ENCODE results near the gene RUFY3.
"Not testable (repeated sequence)": the region's sequence is repeated elsewhere in the genome, so short reads cannot be mapped to it uniquely, and the experiment has no call there.

Gene RUFY3

GRCh38 chr4:70734971-70735370, 13.2 kb downstream of the RUFY3 start:
- DNase-seq (ENCODE audit: low read depth in 2 of 2, low spot score in 1 of 2), result no peak

DNA sequence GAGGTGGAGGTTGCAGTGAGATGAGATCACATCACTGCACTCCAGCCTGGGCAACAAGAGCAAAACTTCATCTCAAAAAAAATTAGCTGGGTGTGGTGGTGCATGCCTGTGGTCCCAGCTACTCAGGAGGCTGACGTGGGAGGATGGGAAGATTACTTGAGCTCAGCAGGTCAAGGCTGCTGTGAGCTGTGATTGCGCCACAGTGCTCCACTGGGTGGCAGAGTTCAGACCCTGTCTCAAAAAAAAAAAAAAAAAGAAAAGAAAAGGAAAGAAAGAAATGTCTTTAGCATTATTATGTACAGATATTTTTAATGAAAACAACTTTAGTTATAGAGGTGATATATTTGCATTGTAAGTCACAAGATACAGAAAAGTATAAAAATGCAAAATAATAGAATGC, 14.2 kb downstream of the RUFY3 start:
- DNase-seq (ENCODE audit: low read depth in 2 of 2, low spot score in 1 of 2), result not testable (repeated sequence)

GRCh38 chr4:70737006-70737405, 15.2 kb downstream of the RUFY3 start:
- DNase-seq (ENCODE audit: low read depth in 2 of 2, low spot score in 1 of 2), result no peak

- DNase-seq (ENCODE audit: low read depth in 2 of 2, low spot score in 1 of 2), result no peak
These were observed 15.6 kb downstream of the RUFY3 start for GRCh38 chr4:70737409-70737808.

DNA sequence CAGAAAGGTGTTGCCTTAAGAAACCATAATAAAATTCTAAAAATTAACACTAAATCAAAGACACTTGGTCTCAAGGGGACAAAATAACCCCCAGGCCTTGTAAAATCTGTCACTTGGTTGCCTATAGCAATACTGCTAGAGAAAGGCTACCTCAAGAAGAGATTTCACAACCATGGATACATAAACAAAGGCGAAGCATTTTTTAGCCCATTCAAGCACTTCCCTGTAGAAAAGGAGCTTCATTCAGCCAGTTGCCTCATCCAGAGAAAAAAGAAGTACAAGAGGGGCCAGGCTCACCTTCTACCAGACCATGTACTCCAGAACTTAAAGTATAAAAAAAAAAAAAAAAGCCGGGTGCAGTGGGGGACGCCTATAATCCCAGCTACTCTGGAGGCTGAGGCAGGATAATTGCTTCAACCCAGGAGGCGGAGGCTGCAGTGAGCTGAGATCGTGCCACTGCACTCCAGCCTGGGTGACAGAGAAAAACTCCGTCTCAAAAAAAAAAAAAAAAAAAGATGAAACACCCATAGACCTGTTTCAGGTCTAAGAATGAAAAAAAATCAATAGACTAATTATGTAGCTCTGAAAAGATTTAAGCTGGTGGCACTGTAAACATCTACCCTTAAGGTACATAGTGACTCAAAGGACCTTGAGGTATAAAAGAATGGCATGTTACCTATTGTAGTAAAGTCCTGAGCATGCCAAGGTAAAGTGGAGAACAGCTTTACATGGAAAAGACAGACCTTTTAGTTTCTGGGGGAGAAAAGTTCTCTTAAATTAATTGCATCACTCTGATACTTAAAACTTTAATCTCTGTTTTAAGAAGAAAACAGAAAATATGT, 18.0 kb downstream of the RUFY3 start:
- DNase-seq (ENCODE audit: low read depth in 2 of 2, low spot score in 1 of 2), result no peak

DNA sequence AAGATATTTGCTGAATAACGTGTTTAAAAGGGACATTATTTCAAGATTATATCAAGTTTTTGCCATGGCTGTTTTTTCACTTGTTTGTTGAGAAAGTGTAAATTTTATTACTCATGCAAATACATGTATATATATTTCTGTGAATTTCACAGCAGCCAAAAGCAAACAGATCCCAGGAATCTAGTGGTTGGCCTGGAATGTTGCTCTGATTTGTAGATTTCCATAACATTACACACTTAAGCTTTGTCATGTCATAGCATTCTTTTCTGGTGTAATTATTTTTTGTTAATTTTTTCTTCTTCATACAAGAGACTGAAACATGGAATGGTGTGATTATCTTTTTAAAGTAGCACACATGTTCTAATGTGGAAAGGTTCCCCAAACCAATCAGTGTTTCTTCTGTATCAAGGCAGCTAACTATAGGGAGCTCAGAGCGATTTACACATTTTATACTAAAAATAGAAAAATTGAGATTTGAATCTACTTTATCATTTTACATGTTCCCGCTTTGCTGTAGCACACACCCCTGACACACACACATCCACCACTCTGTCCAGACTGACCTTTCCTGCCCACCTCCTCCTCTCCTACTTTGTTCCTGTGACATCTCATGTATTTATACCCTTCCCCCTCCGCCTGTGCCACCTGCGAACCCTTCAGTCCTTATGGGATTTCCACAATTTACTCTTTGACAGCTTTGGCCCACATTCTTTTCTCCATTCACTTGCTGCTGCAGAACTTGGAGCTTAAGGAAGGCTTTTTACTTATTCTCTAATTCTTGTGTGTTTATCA, 20.3 kb downstream of the RUFY3 start:
- DNase-seq (ENCODE audit: low read depth in 2 of 2, low spot score in 1 of 2), result no peak

- DNase-seq (ENCODE audit: low read depth in 2 of 2, low spot score in 1 of 2), result no peak
These were observed 22.0 kb downstream of the RUFY3 start for GRCh38 chr4:70743731-70744130.

GRCh38 chr4:70746179-70746839, 24.5 kb downstream of the RUFY3 start:
- no peak for DNase-seq (ENCODE audit: low read depth in 2 of 2, low spot score in 1 of 2)

GRCh38 chr4:70747874-70748273, 26.1 kb downstream of the RUFY3 start:
- no peak for DNase-seq (ENCODE audit: low read depth in 2 of 2, low spot score in 1 of 2)

GRCh38 chr4:70749313-70749712, 27.5 kb downstream of the RUFY3 start:
- DNase-seq (ENCODE audit: low read depth in 2 of 2, low spot score in 1 of 2), result no peak

DNA sequence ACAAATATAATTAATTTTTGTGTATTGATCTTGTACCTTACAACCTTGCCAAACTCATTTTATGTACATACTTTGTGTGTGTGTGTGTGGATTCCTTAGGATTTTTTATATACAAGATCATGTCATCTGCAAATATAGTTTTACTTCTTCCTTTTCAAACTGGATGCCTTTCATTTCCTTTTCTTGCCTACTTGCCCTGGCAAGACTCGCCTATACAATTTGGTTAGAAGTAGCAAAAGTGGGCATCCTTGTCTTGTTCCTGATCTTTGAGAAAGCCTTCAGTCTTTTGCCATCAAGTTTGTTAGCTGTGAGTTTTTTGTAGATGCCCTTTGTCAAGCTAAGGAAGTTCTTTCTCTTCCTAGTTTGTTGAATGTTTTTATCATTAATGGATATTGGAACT, 30.5 kb downstream of the RUFY3 start:
- no peak for DNase-seq (ENCODE audit: low read depth in 2 of 2, low spot score in 1 of 2)

- no peak for DNase-seq (ENCODE audit: low read depth in 2 of 2, low spot score in 1 of 2)
These were observed 31.9 kb downstream of the RUFY3 start for GRCh38 chr4:70753630-70754029.

DNA sequence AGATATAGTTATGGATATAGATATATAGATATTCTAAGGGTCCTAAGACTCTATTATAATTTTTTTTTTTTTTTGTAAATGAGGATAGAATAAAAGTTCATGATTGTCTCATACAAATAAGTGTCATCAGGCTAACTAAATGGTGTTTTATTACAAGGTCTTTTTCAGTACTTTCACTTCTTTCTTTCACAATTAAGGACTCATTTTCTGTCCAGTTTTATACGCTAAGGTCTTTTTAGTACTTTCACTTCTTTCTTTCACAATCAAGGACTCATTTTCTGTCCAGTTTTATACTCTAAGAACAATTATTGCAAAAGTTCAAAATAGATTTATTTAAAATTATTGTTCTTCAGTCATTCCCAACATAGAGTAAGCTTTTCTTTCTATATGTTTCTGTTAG, 32.7 kb downstream of the RUFY3 start:
- DNase-seq (ENCODE audit: low read depth in 2 of 2, low spot score in 1 of 2), result no peak

GRCh38 chr4:70754990-70755688, 33.4 kb downstream of the RUFY3 start:
- no peak for DNase-seq (ENCODE audit: low read depth in 2 of 2, low spot score in 1 of 2)

DNA sequence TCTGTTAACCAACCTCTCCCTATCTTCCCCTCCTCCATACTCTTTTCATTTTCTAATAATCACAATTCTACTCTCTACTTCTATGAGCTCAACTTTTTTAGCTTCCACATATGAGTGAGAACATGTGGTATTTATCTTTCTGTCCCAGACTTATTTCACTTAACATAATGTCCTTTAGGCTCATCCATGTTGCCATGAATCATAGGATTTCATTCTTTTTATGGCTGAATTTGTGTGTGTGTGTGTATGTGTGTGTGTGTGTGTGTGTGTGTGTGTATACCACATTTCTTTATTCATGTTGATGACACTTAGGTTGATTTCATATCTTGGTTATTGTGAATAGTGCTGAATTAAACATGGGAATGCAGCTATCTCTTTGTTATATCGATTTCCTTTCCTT, 37.4 kb downstream of the RUFY3 start:
- no peak for DNase-seq (ENCODE audit: low read depth in 2 of 2, low spot score in 1 of 2)

- DNase-seq (ENCODE audit: low read depth in 2 of 2, low spot score in 1 of 2), result no peak
These were observed 37.9 kb downstream of the RUFY3 start for GRCh38 chr4:70759627-70760026.

GRCh38 chr4:70760662-70761061, 38.9 kb downstream of the RUFY3 start:
- no peak for DNase-seq (ENCODE audit: low read depth in 2 of 2, low spot score in 1 of 2)

DNA sequence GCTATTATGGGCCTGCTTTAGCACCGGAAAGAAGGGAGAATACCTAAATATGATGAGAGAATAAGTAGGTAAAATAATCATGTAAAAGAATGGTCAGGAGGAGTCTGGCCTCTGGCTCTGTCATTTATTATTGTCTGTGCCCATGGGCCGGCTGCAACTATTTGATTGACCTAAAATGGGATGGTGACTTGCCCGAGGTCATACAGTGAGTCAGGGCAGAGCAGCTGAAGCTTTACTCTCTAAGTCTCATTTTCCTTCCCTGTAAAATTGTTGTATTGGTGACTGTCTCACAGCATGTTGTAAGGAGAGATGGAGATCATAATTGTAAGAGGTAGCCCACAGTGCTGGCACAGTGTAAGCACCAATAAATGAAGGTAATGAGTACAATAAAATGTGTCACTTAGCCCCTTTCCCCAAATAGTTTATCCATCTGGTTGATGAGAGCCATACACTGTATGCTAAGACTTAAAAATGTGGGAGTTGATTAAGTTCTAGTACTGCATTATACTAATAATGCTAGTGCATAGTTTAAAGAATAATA, 39.6 kb downstream of the RUFY3 start:
- no peak for DNase-seq (ENCODE audit: low read depth in 2 of 2, low spot score in 1 of 2)

GRCh38 chr4:70765368-70765767, 43.6 kb downstream of the RUFY3 start:
- no peak for DNase-seq (ENCODE audit: low read depth in 2 of 2, low spot score in 1 of 2)

- no peak for DNase-seq (ENCODE audit: low read depth in 2 of 2, low spot score in 1 of 2)
These were observed 46.7 kb downstream of the RUFY3 start for GRCh38 chr4:70768301-70768948.
